SH-SY5Y (cell line): ENCODE results near the gene VTI1A.

Experiments
- GATA2 ChIP-seq: IDR thresholded peaks from 2 replicates; pipeline ENCODE4 v1.6.1; 2011; ENCODE audit warnings: mild to moderate bottlenecking, low read depth, low read length
- GATA3 ChIP-seq: IDR thresholded peaks from 2 replicates; pipeline ENCODE4 v1.6.1; 2011; ENCODE audit warnings: low read depth, mild to moderate bottlenecking, low read length, moderate library complexity

GRCh38 chr10:112835944-112836451, 389.0 kb downstream of the VTI1A start:
- no peak for TF ChIP-seq GATA2
- no peak for TF ChIP-seq GATA3
